ENCODE results near the gene PTGER1. TPM values are rescaled to one million over a fixed set of nuclear protein-coding genes. Genes with fewer than 3 reads are reported as not detected.
A peak's percentile ranks its signal among the peaks of the same experiment; 100 is the strongest.

PTGER1 gene
- total and polyA plus RNA-seq, 2 experiments from 2014 or later = 0.57 TPM; not detected in 1

GRCh38 chr19:14473073-14473977 lies 1.8 kb downstream of the PTGER1 start:
- Histone ChIP-seq H3K27me3 (ENCODE audit: insufficient read depth) (peaks cover 18% of the 10 kb centered on the region), H3K27ac (ENCODE audit: low read depth) (no peak overlapping the region), H2AFZ (peak overlapping the region; percentile 84; the same call in 1 of the 2 replicates), H3F3A (replicated peaks; ENCODE audit: low read depth) (0 out of 2 replicates have a peak, but pooled peaks cover 9% of the 10 kb centered on the region), H3K79me2 (replicated peaks; ENCODE audit: insufficient read depth) (no peaks in the 10 kb centered on the region), H3K4me1 (ENCODE audit: insufficient read depth) (peaks cover 12% of the 10 kb centered on the region), H3K36me3 (ENCODE audit: insufficient read depth) (no peaks in the 10 kb centered on the region; the same call in 1 of the 2 replicates), H3K4me3 (peak overlapping the region; percentile 65), H4K20me1 (replicated peaks; ENCODE audit: insufficient read depth) (no peaks in the 10 kb centered on the region; the same call in 1 of the 2 replicates), H3K9me2 (ENCODE audit: insufficient read depth) (no peaks in the 10 kb centered on the region), H3K4me2 (peak overlapping the region; percentile 92)
- peaks cover 28% of the 10 kb centered on the region for H3K27me3 Mint-ChIP-seq (ENCODE audit: insufficient read depth, low read depth, poor library complexity)
- peaks cover 31% of the 10 kb centered on the region for H3K4me1 Mint-ChIP-seq
- peaks cover 10% of the 10 kb centered on the region for H3K36me3 Mint-ChIP-seq (ENCODE audit: low read depth)
- DNase-seq (ENCODE audit: low spot score) = peak; percentile 71
- H3K27ac Mint-ChIP-seq = no peak overlapping the region
- TF ChIP-seq EZH2phosphoT487 (IDR thresholded peaks at IDR 0.05; ENCODE audit: unreplicated experiment) (no peak), CREB1 (CRISPR knock-in tag; IDR thresholded peaks at IDR 0.05; ENCODE audit: low read depth) (no peak), STAT1 (IDR thresholded peaks at IDR 0.05; ENCODE audit: unreplicated experiment) (no peak), ETS1 (IDR thresholded peaks at IDR 0.05) (no peak), POLR2AphosphoS5 (IDR thresholded peaks at IDR 0.05; ENCODE audit: low read depth) (0 out of 2 replicates have a peak, but pooled peaks have one; percentile 8), EZH2 (IDR thresholded peaks at IDR 0.05; ENCODE audit: low read depth, unreplicated experiment) (no peak), JUNB (IDR thresholded peaks at IDR 0.05; ENCODE audit: unreplicated experiment) (no peak), ZNF331 (CRISPR knock-in tag; IDR thresholded peaks at IDR 0.05; ENCODE audit: low read depth) (no peak), NANOG (IDR thresholded peaks at IDR 0.05; ENCODE audit: borderline replicate concordance) (no peak), ZNF114 (CRISPR knock-in tag; IDR thresholded peaks at IDR 0.05) (no peak)
- TF ChIP-seq, protein P1, sequence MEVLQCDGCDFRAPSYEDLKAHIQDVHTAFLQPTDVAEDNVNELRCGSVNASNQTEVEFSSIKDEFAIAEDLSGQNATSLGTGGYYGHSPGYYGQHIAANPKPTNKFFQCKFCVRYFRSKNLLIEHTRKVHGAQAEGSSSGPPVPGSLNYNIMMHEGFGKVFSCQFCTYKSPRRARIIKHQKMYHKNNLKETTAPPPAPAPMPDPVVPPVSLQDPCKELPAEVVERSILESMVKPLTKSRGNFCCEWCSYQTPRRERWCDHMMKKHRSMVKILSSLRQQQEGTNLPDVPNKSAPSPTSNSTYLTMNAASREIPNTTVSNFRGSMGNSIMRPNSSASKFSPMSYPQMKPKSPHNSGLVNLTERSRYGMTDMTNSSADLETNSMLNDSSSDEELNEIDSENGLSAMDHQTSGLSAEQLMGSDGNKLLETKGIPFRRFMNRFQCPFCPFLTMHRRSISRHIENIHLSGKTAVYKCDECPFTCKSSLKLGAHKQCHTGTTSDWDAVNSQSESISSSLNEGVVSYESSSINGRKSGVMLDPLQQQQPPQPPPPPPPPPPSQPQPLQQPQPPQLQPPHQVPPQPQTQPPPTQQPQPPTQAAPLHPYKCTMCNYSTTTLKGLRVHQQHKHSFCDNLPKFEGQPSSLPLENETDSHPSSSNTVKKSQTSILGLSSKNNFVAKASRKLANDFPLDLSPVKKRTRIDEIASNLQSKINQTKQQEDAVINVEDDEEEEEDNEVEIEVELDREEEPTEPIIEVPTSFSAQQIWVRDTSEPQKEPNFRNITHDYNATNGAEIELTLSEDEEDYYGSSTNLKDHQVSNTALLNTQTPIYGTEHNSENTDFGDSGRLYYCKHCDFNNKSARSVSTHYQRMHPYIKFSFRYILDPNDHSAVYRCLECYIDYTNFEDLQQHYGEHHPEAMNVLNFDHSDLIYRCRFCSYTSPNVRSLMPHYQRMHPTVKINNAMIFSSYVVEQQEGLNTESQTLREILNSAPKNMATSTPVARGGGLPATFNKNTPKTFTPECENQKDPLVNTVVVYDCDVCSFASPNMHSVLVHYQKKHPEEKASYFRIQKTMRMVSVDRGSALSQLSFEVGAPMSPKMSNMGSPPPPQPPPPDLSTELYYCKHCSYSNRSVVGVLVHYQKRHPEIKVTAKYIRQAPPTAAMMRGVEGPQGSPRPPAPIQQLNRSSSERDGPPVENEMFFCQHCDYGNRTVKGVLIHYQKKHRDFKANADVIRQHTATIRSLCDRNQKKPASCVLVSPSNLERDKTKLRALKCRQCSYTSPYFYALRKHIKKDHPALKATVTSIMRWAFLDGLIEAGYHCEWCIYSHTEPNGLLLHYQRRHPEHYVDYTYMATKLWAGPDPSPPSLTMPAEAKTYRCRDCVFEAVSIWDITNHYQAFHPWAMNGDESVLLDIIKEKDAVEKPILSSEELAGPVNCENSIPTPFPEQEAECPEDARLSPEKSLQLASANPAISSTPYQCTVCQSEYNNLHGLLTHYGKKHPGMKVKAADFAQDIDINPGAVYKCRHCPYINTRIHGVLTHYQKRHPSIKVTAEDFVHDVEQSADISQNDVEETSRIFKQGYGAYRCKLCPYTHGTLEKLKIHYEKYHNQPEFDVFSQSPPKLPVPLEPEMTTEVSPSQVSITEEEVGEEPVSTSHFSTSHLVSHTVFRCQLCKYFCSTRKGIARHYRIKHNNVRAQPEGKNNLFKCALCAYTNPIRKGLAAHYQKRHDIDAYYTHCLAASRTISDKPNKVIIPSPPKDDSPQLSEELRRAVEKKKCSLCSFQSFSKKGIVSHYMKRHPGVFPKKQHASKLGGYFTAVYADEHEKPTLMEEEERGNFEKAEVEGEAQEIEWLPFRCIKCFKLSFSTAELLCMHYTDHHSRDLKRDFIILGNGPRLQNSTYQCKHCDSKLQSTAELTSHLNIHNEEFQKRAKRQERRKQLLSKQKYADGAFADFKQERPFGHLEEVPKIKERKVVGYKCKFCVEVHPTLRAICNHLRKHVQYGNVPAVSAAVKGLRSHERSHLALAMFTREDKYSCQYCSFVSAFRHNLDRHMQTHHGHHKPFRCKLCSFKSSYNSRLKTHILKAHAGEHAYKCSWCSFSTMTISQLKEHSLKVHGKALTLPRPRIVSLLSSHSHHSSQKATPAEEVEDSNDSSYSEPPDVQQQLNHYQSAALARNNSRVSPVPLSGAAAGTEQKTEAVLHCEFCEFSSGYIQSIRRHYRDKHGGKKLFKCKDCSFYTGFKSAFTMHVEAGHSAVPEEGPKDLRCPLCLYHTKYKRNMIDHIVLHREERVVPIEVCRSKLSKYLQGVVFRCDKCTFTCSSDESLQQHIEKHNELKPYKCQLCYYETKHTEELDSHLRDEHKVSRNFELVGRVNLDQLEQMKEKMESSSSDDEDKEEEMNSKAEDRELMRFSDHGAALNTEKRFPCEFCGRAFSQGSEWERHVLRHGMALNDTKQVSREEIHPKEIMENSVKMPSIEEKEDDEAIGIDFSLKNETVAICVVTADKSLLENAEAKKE (CRISPR knock-in tag; IDR thresholded peaks at IDR 0.05) = no peak
- TF ChIP-seq, protein P2, sequence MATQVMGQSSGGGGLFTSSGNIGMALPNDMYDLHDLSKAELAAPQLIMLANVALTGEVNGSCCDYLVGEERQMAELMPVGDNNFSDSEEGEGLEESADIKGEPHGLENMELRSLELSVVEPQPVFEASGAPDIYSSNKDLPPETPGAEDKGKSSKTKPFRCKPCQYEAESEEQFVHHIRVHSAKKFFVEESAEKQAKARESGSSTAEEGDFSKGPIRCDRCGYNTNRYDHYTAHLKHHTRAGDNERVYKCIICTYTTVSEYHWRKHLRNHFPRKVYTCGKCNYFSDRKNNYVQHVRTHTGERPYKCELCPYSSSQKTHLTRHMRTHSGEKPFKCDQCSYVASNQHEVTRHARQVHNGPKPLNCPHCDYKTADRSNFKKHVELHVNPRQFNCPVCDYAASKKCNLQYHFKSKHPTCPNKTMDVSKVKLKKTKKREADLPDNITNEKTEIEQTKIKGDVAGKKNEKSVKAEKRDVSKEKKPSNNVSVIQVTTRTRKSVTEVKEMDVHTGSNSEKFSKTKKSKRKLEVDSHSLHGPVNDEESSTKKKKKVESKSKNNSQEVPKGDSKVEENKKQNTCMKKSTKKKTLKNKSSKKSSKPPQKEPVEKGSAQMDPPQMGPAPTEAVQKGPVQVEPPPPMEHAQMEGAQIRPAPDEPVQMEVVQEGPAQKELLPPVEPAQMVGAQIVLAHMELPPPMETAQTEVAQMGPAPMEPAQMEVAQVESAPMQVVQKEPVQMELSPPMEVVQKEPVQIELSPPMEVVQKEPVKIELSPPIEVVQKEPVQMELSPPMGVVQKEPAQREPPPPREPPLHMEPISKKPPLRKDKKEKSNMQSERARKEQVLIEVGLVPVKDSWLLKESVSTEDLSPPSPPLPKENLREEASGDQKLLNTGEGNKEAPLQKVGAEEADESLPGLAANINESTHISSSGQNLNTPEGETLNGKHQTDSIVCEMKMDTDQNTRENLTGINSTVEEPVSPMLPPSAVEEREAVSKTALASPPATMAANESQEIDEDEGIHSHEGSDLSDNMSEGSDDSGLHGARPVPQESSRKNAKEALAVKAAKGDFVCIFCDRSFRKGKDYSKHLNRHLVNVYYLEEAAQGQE (IDR thresholded peaks at IDR 0.05; ENCODE audit: unreplicated experiment) = no peak
- TF ChIP-seq, protein P3, sequence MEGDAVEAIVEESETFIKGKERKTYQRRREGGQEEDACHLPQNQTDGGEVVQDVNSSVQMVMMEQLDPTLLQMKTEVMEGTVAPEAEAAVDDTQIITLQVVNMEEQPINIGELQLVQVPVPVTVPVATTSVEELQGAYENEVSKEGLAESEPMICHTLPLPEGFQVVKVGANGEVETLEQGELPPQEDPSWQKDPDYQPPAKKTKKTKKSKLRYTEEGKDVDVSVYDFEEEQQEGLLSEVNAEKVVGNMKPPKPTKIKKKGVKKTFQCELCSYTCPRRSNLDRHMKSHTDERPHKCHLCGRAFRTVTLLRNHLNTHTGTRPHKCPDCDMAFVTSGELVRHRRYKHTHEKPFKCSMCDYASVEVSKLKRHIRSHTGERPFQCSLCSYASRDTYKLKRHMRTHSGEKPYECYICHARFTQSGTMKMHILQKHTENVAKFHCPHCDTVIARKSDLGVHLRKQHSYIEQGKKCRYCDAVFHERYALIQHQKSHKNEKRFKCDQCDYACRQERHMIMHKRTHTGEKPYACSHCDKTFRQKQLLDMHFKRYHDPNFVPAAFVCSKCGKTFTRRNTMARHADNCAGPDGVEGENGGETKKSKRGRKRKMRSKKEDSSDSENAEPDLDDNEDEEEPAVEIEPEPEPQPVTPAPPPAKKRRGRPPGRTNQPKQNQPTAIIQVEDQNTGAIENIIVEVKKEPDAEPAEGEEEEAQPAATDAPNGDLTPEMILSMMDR (conservative IDR thresholded peaks at IDR 0.05; ENCODE audit: low read depth in 2 of 2) = peak in 1 of 2 experiments; percentile 62; a peak in 2 of 4 replicates
- no peaks in the 10 kb centered on the region for H3K9me3 Mint-ChIP-seq
- ATAC-seq = peak; percentile 1; the same call in 2 of the 3 replicates
- H3K4me3 Mint-ChIP-seq = peak overlapping the region; percentile 61

Data from GM23338 (cell line).